Mammary epithelial cell (primary cell): Measurements from ENCODE around the gene CRY1.

Source experiments
- EZH2 ChIP-seq: IDR thresholded peaks from 2 replicates; pipeline ENCODE4 v1.6.1; 2012; ENCODE audit warnings: low read length, inconsistent platforms, borderline replicate concordance
- TF ChIP-seq, protein P1 (sequence below), 2 donors: IDR thresholded peaks in 1 of 2; conservative IDR thresholded peaks in 1 of 2; 2 replicates each; pipeline ENCODE4 v1.5.1; 2011 to 2012; ENCODE audit warnings: inconsistent platforms in 2 of 2, low read length in 2 of 2, mild to moderate bottlenecking in 2 of 2, control low read depth in 1 of 2, low read depth in 1 of 2; ENCODE audit not compliant: insufficient read depth in 1 of 2; ENCODE audit errors: extremely low read depth in 1 of 2

DNA sequence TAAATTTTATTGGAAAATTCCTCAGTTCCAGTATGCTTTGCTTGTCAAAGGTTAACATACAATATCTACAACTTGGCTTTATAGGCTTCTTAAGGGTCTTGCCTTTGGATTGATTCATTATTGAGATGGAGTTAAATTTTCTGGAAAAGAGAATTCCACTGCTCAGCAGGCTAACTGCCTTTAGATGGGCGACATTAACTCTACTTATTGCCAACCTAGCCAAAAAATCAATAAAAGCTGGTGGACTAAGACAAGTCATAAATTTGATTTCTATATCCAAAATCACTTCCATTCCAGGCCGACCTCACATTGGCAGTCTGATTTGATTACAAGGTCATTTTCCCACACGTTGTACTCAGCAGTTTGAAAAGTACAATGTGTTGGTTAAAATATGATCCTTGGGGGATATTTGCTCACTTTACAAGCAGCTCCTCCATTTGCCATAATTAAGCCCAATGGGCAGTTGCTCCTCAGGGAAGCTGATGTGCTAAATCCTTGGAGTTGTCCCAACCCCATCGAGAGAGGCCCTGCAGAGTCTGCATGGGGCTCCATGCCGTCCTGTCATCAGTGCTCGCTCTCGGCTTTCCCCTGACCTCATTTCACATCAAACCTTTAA lies 36.1 kb upstream of the CRY1 start:
- TF ChIP-seq, protein P1, sequence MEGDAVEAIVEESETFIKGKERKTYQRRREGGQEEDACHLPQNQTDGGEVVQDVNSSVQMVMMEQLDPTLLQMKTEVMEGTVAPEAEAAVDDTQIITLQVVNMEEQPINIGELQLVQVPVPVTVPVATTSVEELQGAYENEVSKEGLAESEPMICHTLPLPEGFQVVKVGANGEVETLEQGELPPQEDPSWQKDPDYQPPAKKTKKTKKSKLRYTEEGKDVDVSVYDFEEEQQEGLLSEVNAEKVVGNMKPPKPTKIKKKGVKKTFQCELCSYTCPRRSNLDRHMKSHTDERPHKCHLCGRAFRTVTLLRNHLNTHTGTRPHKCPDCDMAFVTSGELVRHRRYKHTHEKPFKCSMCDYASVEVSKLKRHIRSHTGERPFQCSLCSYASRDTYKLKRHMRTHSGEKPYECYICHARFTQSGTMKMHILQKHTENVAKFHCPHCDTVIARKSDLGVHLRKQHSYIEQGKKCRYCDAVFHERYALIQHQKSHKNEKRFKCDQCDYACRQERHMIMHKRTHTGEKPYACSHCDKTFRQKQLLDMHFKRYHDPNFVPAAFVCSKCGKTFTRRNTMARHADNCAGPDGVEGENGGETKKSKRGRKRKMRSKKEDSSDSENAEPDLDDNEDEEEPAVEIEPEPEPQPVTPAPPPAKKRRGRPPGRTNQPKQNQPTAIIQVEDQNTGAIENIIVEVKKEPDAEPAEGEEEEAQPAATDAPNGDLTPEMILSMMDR (conservative IDR thresholded peaks at IDR 0.05 in 1 of 2, IDR thresholded peaks at IDR 0.05 in 1 of 2; ENCODE audit: extremely low read depth in 1 of 2, insufficient read depth in 1 of 2, low read depth in 1 of 2, low read length in 2 of 2) = no peak
- TF ChIP-seq EZH2 = no peak
